K562 (cell line): ENCODE measurements around the gene NME8. TPM values are rescaled to one million over a fixed set of nuclear protein-coding genes. Genes with fewer than 3 reads are reported as not detected.

Experiments used
- BCOR ChIP-seq: fragments of 450-650 bp; IDR thresholded peaks from 2 replicates; pipeline ENCODE4 v1.6.1; 2016
- ESRRA ChIP-seq: fragments of 450-650 bp; IDR thresholded peaks from 2 replicates; pipeline ENCODE4 v1.6.1; 2014; ENCODE audit warnings: low read depth, mild to moderate bottlenecking, moderate library complexity, borderline replicate concordance
- GABPB2 ChIP-seq: fragments of 250-450 bp; sonication (Bioruptor Pico); conservative IDR thresholded peaks from 2 replicates; pipeline ENCODE4 v1.5.1; 2021; ENCODE audit warnings: mild to moderate bottlenecking
- KLF16 ChIP-seq: IDR thresholded peaks from 2 replicates; pipeline ENCODE4 v1.6.1; 2016; ENCODE audit warnings: antibody characterized with exemption
- MAFF ChIP-seq: IDR thresholded peaks from 2 replicates; pipeline ENCODE4 v1.6.1; 2012; ENCODE audit warnings: low read length, improper control_type of control experiment
- PCBP1 ChIP-seq: fragments of 200-400 bp; formaldehyde crosslinking; IDR thresholded peaks from 2 replicates; pipeline ENCODE4 v1.6.1; 2018; ENCODE audit warnings: mild to moderate bottlenecking, low read depth, low read length; ENCODE audit not compliant: poor library complexity, severe bottlenecking
- POLR2G ChIP-seq: fragments of 200-400 bp; formaldehyde crosslinking; IDR thresholded peaks from 2 replicates; pipeline ENCODE4 v1.6.1; 2017; ENCODE audit warnings: low read depth, mild to moderate bottlenecking, antibody characterized with exemption, low read length, moderate library complexity
- PYGO2 ChIP-seq: fragments of 450-650 bp; IDR thresholded peaks from 2 replicates; pipeline ENCODE4 v1.6.1; 2016; ENCODE audit warnings: mild to moderate bottlenecking, missing genetic modification characterization, moderate library complexity, missing compliant biosample characterization
- TAL1 ChIP-seq: fragments of 450-650 bp; IDR thresholded peaks from 2 replicates; pipeline ENCODE4 v1.6.1; 2016; ENCODE audit warnings: mild to moderate bottlenecking
- TCF3 ChIP-seq: sonication (generic); formaldehyde crosslinking; IDR thresholded peaks from 2 replicates; pipeline ENCODE4 v1.4.0; 2020; ENCODE audit warnings: mild to moderate bottlenecking, missing genetic modification reagents
- TSC22D4 ChIP-seq: fragments of 450-650 bp; IDR thresholded peaks from 2 replicates; pipeline ENCODE4 v1.6.1; 2016; ENCODE audit warnings: missing genetic modification characterization, missing biosample characterization, control low read depth
- YY1 ChIP-seq, 3 experiments: IDR thresholded peaks; 2 replicates each; pipeline ENCODE4 v1.6.1; 2011; ENCODE audit warnings: low read length in 2 of 3, mild to moderate bottlenecking in 2 of 3, moderate library complexity in 2 of 3, borderline replicate concordance in 1 of 3, control low read depth in 1 of 3, low read depth in 1 of 3; ENCODE audit not compliant: insufficient read depth in 3 of 3, insufficient replicate concordance in 2 of 3, control insufficient read depth in 1 of 3, insufficient read length in 1 of 3; ENCODE audit errors: extremely low read depth in 1 of 3
- ZC3H4 ChIP-seq: sonication (generic); formaldehyde crosslinking; IDR thresholded peaks from 2 replicates; pipeline ENCODE4 v1.9.0; 2021; ENCODE audit warnings: missing genetic modification reagents, borderline replicate concordance
- ZKSCAN8 ChIP-seq: fragments of 200-800 bp; sonication (Bioruptor generic); IDR thresholded peaks from 2 replicates; pipeline ENCODE4 v1.6.1; 2016; ENCODE audit warnings: missing genetic modification characterization, missing compliant biosample characterization
- ZNF133 ChIP-seq: fragments of 250-450 bp; sonication (Bioruptor Pico); IDR thresholded peaks from 2 replicates; pipeline ENCODE4 v1.4.0; 2020; ENCODE audit warnings: mild to moderate bottlenecking
- ZNF584 ChIP-seq: fragments of 200-800 bp; sonication (Bioruptor generic); IDR thresholded peaks from 2 replicates; pipeline ENCODE4 v1.6.1; 2016; ENCODE audit warnings: low read depth, mild to moderate bottlenecking, missing genetic modification characterization, missing compliant biosample characterization
- polyA plus RNA-seq, 8 experiments: library from polyadenylated mRNA; depleted of rRNA in 4 of 8; stranded (reverse) in 5 of 8; unstranded in 3 of 8; fragments of >200 nt; fragmentation: Nextera tagmentation in 2 of 8; fragmentation: Illumina TruSeq in 1 of 8; extraction: Ambion mirVana in 2 of 8; extraction: Trizol in 1 of 8; gene quantifications; 2 replicates each; pipeline versions ENCODE4 v1.2.1 to v1.2.3, GENCODE V29; 2011 to 2014; ENCODE audit warnings: inconsistent platforms in 1 of 8, missing spikeins in 1 of 8
- total RNA-seq, 7 experiments: library from RNA; depleted of rRNA in 6 of 7; stranded (reverse); fragments of >200 nt in 6 of 7; fragmentation: Illumina TruSeq in 2 of 7; extraction: Trizol in 2 of 7; gene quantifications; 2 replicates each; pipeline versions ENCODE4 v1.2.1 to v1.2.3, GENCODE V29; 2011 to 2021; ENCODE audit warnings: low replicate concordance in 1 of 7
- TF ChIP-seq, protein P1 (sequence below): fragments of 450-650 bp; IDR thresholded peaks from 2 replicates; pipeline ENCODE4 v1.6.1; 2017; ENCODE audit warnings: antibody characterized with exemption, mild to moderate bottlenecking
- TF ChIP-seq, protein P2 (sequence below): fragments of 450-650 bp; conservative IDR thresholded peaks from 2 replicates; pipeline ENCODE4 v1.6.1; 2016; ENCODE audit warnings: missing genetic modification characterization, low read depth, mild to moderate bottlenecking, missing compliant biosample characterization, moderate library complexity
- TF ChIP-seq, protein P3 (sequence below): sonication (generic); formaldehyde crosslinking; IDR thresholded peaks from 2 replicates; pipeline ENCODE4 v1.8.1; 2023; ENCODE audit warnings: mild to moderate bottlenecking, missing genetic modification reagents

Gene NME8
- total and polyA plus RNA-seq, 9 of the 15 experiments (the other 6 are each of a cell fraction or from before 2014, with no cell fraction given), result not detected

DNA sequence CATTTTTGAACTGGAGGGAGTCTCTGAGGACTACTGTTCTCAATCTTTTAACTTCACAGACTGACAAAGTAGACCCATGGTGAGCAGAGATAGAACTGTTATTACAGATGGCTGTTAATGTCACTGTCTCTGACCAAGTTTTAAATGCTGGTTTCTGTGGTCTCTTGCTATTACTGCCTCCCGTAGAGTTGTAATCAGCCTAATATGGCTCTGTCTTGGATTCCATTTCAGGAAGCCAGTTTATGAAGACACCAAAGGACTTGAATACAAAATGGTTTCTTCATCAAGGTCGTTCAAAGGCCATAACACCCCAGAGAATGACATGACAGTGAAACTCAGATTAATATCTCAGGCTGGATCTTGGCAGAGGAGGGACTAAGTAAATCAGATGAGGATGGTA lies 64.4 kb downstream of the NME8 start (continued):
- TF ChIP-seq PYGO2 (tag) (0 out of 2 replicates have a peak, but pooled peaks have one; percentile 11), BCOR (no peak), GABPB2 (CRISPR knock-in tag) (no peak), ZC3H4 (CRISPR knock-in tag) (no peak), TSC22D4 (no peak), PCBP1 (no peak), ESRRA (peak; percentile 80; the same call in 1 of the 2 replicates), YY1 (IDR thresholded peaks at IDR 0.05; ENCODE audit: borderline replicate concordance in 1 of 3, control insufficient read depth in 1 of 3, extremely low read depth in 1 of 3, insufficient read depth in 3 of 3, insufficient read length in 1 of 3, insufficient replicate concordance in 2 of 3, low read depth in 1 of 3, low read length in 2 of 3) (peak in 1 of 3 experiments; percentile 76), MAFF (no peak), POLR2G (no peak), TCF3 (CRISPR knock-in tag) (peak; percentile 36; the same call in 1 of the 2 replicates), ZNF584 (CRISPR knock-in tag) (no peak), ZKSCAN8 (no peak), KLF16 (no peak), TAL1 (no peak; the same call in 1 of the 2 replicates), ZNF133 (CRISPR knock-in tag) (no peak)
- TF ChIP-seq, protein P1, sequence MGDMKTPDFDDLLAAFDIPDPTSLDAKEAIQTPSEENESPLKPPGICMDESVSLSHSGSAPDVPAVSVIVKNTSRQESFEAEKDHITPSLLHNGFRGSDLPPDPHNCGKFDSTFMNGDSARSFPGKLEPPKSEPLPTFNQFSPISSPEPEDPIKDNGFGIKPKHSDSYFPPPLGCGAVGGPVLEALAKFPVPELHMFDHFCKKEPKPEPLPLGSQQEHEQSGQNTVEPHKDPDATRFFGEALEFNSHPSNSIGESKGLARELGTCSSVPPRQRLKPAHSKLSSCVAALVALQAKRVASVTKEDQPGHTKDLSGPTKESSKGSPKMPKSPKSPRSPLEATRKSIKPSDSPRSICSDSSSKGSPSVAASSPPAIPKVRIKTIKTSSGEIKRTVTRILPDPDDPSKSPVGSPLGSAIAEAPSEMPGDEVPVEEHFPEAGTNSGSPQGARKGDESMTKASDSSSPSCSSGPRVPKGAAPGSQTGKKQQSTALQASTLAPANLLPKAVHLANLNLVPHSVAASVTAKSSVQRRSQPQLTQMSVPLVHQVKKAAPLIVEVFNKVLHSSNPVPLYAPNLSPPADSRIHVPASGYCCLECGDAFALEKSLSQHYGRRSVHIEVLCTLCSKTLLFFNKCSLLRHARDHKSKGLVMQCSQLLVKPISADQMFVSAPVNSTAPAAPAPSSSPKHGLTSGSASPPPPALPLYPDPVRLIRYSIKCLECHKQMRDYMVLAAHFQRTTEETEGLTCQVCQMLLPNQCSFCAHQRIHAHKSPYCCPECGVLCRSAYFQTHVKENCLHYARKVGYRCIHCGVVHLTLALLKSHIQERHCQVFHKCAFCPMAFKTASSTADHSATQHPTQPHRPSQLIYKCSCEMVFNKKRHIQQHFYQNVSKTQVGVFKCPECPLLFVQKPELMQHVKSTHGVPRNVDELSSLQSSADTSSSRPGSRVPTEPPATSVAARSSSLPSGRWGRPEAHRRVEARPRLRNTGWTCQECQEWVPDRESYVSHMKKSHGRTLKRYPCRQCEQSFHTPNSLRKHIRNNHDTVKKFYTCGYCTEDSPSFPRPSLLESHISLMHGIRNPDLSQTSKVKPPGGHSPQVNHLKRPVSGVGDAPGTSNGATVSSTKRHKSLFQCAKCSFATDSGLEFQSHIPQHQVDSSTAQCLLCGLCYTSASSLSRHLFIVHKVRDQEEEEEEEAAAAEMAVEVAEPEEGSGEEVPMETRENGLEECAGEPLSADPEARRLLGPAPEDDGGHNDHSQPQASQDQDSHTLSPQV, result 0 out of 2 replicates have a peak, but pooled peaks have one; percentile 25
- TF ChIP-seq, protein P2, sequence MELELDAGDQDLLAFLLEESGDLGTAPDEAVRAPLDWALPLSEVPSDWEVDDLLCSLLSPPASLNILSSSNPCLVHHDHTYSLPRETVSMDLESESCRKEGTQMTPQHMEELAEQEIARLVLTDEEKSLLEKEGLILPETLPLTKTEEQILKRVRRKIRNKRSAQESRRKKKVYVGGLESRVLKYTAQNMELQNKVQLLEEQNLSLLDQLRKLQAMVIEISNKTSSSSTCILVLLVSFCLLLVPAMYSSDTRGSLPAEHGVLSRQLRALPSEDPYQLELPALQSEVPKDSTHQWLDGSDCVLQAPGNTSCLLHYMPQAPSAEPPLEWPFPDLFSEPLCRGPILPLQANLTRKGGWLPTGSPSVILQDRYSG (tag), result 0 out of 2 replicates have a peak, but pooled peaks have one; percentile 46
- TF ChIP-seq, protein P3, sequence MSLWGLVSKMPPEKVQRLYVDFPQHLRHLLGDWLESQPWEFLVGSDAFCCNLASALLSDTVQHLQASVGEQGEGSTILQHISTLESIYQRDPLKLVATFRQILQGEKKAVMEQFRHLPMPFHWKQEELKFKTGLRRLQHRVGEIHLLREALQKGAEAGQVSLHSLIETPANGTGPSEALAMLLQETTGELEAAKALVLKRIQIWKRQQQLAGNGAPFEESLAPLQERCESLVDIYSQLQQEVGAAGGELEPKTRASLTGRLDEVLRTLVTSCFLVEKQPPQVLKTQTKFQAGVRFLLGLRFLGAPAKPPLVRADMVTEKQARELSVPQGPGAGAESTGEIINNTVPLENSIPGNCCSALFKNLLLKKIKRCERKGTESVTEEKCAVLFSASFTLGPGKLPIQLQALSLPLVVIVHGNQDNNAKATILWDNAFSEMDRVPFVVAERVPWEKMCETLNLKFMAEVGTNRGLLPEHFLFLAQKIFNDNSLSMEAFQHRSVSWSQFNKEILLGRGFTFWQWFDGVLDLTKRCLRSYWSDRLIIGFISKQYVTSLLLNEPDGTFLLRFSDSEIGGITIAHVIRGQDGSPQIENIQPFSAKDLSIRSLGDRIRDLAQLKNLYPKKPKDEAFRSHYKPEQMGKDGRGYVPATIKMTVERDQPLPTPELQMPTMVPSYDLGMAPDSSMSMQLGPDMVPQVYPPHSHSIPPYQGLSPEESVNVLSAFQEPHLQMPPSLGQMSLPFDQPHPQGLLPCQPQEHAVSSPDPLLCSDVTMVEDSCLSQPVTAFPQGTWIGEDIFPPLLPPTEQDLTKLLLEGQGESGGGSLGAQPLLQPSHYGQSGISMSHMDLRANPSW (CRISPR knock-in tag), result no peak
